ENCODE measurements around the gene MAP1LC3B2.

MAP1LC3B2 gene

DNA sequence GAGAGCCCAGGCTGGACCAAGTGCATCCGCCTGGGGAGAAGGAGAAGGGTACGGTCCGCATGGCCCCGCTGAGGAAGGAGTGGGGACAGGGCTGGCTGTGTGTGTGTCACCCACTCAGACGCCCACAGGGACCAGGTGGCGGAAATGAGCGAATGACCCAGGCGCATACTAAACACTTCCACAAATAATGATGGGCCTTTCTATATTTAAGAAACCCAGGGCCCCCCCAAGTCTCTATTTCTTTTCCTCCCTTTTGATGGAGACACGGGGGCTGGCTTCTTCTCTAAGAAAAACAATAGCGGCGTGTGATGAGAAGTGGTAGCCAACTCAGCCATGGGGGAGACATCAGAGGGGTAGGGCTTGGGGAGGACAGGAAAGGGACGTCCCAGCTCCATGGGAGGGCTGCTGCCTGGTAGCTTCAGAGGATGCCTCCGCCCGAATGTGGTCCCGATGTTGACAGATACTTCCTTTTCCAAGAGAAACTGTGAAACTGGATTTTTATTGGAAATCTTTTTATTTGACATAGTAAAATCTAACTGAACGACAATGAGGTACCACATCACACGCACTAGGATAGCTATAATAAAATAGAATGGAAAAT is 6.3 kb upstream of the MAP1LC3B2 start:
- H3K4me1 ChIP-seq (ENCODE audit: control insufficient read depth, insufficient read depth, low read depth, low read length) = peaks cover 9% of the 10 kb centered on the region
- no peaks in the 10 kb centered on the region for H3K9me3 ChIP-seq (ENCODE audit: control insufficient read depth, low read length)
- no peak overlapping the region for H2BK5ac ChIP-seq (ENCODE audit: low read depth, low read length, poor library complexity, severe bottlenecking)
- H3K14ac ChIP-seq (ENCODE audit: low read length in 2 of 2) = no peak overlapping the region
- no peak overlapping the region for H2AFZ ChIP-seq (ENCODE audit: low read depth, low read length)
- H2BK12ac ChIP-seq (ENCODE audit: low read length in 2 of 2) = peak overlapping the region in 1 of 2 experiments; percentile 45
- no peak for DNase-seq
- H3K4me3 ChIP-seq (ENCODE audit: insufficient read depth in 1 of 2, low read depth in 1 of 2, low read length in 2 of 2) = no peak overlapping the region
- no peak overlapping the region for H3K18ac ChIP-seq (ENCODE audit: low read depth in 1 of 2, low read length in 2 of 2)
- H3K27me3 ChIP-seq (ENCODE audit: control insufficient read depth in 1 of 2, insufficient read depth in 1 of 2, low read length in 2 of 2) = no peaks in the 10 kb centered on the region
- no peak overlapping the region for H3K4me2 ChIP-seq (ENCODE audit: low read length, poor library complexity, severe bottlenecking)
- no peak overlapping the region for H4K91ac ChIP-seq (ENCODE audit: low read length)
- H2AK5ac ChIP-seq (ENCODE audit: low read length, severe bottlenecking) = no peak overlapping the region
- no peak overlapping the region for H3K23ac ChIP-seq (ENCODE audit: low read length in 2 of 2)
- no peaks in the 10 kb centered on the region for H3K79me1 ChIP-seq (replicated peaks; ENCODE audit: low read length, poor library complexity, severe bottlenecking)
- peak overlapping the region; percentile 54 for H2BK15ac ChIP-seq (ENCODE audit: low read depth, poor library complexity, severe bottlenecking)
- no peak overlapping the region for H3K9ac ChIP-seq (ENCODE audit: low read length)
- H3K27ac ChIP-seq (ENCODE audit: low read length, poor library complexity, severe bottlenecking) = no peak overlapping the region
- H3K4ac ChIP-seq (ENCODE audit: low read depth in 1 of 2, low read length in 2 of 2) = no peak overlapping the region
- 97% methylated on average over 13 of the region's 17 CpGs for WGBS
- H3K36me3 ChIP-seq (ENCODE audit: control insufficient read depth in 1 of 2, insufficient read depth in 2 of 2, low read depth in 1 of 2, low read length in 2 of 2) = no peaks in the 10 kb centered on the region
- peak overlapping the region; percentile 35 for H4K8ac ChIP-seq (ENCODE audit: low read length)
- no peak overlapping the region for H2BK120ac ChIP-seq (ENCODE audit: low read depth, low read length)

DNA sequence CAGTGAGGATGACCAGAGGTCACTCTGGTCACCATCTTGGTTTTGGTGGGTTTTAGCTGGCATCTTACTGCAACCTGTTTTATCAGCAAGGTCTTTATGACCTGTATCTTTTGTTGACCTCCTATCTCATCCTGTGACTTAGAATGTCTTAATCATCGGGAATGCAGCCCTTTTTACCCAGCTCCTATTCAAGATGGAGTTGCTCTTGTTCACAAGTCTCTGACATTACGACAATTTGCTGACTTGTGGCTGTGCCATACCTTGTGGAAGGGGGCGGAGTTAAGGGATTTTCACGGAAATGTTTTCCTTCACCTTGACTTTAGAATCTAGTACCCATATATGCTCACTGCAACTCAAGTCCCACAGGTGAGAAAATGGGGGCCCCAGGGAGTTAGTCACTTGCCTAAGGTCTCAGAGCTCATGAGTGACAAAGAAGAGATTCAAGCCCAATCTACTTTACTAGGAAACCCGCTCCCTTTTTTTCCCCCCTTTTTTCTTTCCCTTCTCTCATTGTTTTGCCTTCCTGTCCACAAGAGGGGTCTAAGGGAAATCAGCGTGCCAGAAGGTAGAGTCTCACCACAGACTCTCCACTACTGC is 2.7 kb upstream of the MAP1LC3B2 start:
- Histone ChIP-seq H3K4me1 (ENCODE audit: control insufficient read depth, insufficient read depth, low read depth, low read length) (peaks cover 11% of the 10 kb centered on the region), H3K14ac (ENCODE audit: low read length in 2 of 2) (no peak overlapping the region), H2AK5ac (ENCODE audit: low read length, severe bottlenecking) (peak overlapping the region; percentile 71), H3K36me3 (ENCODE audit: control insufficient read depth in 1 of 2, insufficient read depth in 2 of 2, low read depth in 1 of 2, low read length in 2 of 2) (no peaks in the 10 kb centered on the region), H3K4me3 (ENCODE audit: insufficient read depth in 1 of 2, low read depth in 1 of 2, low read length in 2 of 2) (no peak overlapping the region), H4K8ac (ENCODE audit: low read length) (no peak overlapping the region), H3K79me1 (replicated peaks; ENCODE audit: low read length, poor library complexity, severe bottlenecking) (no peaks in the 10 kb centered on the region), H3K27ac (ENCODE audit: low read length, poor library complexity, severe bottlenecking) (no peak overlapping the region), H4K91ac (ENCODE audit: low read length) (no peak overlapping the region), H2BK12ac (ENCODE audit: low read length in 2 of 2) (no peak overlapping the region), H2BK15ac (ENCODE audit: low read depth, poor library complexity, severe bottlenecking) (no peak overlapping the region), H3K23ac (ENCODE audit: low read length in 2 of 2) (no peak overlapping the region), H2BK5ac (ENCODE audit: low read depth, low read length, poor library complexity, severe bottlenecking) (no peak overlapping the region), H3K27me3 (ENCODE audit: control insufficient read depth in 1 of 2, insufficient read depth in 1 of 2, low read length in 2 of 2) (no peaks in the 10 kb centered on the region), H2BK120ac (ENCODE audit: low read depth, low read length) (no peak overlapping the region), H3K9me3 (ENCODE audit: control insufficient read depth, low read length) (no peaks in the 10 kb centered on the region), H3K4me2 (ENCODE audit: low read length, poor library complexity, severe bottlenecking) (no peak overlapping the region), H3K4ac (ENCODE audit: low read depth in 1 of 2, low read length in 2 of 2) (no peak overlapping the region), H2AFZ (ENCODE audit: low read depth, low read length) (no peak overlapping the region), H3K18ac (ENCODE audit: low read depth in 1 of 2, low read length in 2 of 2) (no peak overlapping the region), H3K9ac (ENCODE audit: low read length) (no peak overlapping the region)
- WGBS = 93% methylated on average over 6 of the region's 6 CpGs
- DNase-seq = no peak

DNA sequence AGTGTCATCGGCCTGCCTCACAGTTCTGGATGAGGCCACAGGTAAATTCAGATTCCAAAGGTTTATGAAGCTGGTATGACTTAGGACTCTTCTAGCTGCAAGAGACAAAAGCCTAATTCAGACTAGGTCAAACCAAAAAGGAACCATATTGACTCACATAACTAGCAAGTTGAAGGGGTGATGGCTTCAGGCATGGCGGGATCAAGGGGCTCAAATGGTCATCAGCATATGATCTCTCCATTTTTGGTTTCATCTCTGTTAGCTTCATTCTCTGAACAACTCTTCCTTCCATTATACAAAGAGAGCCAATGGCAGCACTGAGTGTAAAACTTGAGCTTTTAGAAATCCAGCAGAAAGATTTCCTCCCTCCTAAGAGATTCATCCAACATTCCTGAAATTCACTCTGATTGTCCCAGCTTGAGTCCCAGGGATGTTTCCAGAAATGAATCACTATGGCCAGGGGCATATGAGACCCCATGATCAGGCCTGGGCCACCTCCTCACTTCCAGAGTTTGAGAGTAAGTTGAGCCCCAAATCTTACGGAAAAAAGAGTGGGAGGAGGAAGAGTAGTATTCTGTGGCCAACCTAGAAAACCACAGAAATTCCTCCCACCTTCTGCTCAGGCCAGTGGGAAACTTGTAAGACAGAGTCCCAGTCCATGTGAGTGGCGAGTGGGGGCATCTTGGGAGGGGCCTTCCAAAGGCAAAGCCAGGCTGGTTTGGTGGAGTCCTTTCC is 2.0 kb upstream of the MAP1LC3B2 start:
- Histone ChIP-seq H3K27me3 (ENCODE audit: control insufficient read depth in 1 of 2, insufficient read depth in 1 of 2, low read length in 2 of 2) (no peaks in the 10 kb centered on the region), H3K23ac (ENCODE audit: low read length in 2 of 2) (no peak overlapping the region), H3K27ac (ENCODE audit: low read length, poor library complexity, severe bottlenecking) (no peak overlapping the region), H4K91ac (ENCODE audit: low read length) (no peak overlapping the region), H2BK5ac (ENCODE audit: low read depth, low read length, poor library complexity, severe bottlenecking) (no peak overlapping the region), H3K36me3 (ENCODE audit: control insufficient read depth in 1 of 2, insufficient read depth in 2 of 2, low read depth in 1 of 2, low read length in 2 of 2) (no peaks in the 10 kb centered on the region), H2AK5ac (ENCODE audit: low read length, severe bottlenecking) (peak overlapping the region; percentile 71), H3K4me1 (ENCODE audit: control insufficient read depth, insufficient read depth, low read depth, low read length) (peaks cover 11% of the 10 kb centered on the region), H3K4ac (ENCODE audit: low read depth in 1 of 2, low read length in 2 of 2) (no peak overlapping the region), H3K79me1 (replicated peaks; ENCODE audit: low read length, poor library complexity, severe bottlenecking) (no peaks in the 10 kb centered on the region), H3K9ac (ENCODE audit: low read length) (no peak overlapping the region), H2BK15ac (ENCODE audit: low read depth, poor library complexity, severe bottlenecking) (no peak overlapping the region), H2AFZ (ENCODE audit: low read depth, low read length) (no peak overlapping the region), H3K4me3 (ENCODE audit: insufficient read depth in 1 of 2, low read depth in 1 of 2, low read length in 2 of 2) (no peak overlapping the region), H3K18ac (ENCODE audit: low read depth in 1 of 2, low read length in 2 of 2) (peak overlapping the region in 1 of 2 experiments; percentile 29), H3K14ac (ENCODE audit: low read length in 2 of 2) (no peak overlapping the region), H2BK120ac (ENCODE audit: low read depth, low read length) (no peak overlapping the region), H3K9me3 (ENCODE audit: control insufficient read depth, low read length) (no peaks in the 10 kb centered on the region), H3K4me2 (ENCODE audit: low read length, poor library complexity, severe bottlenecking) (no peak overlapping the region), H4K8ac (ENCODE audit: low read length) (peak overlapping the region; percentile 12), H2BK12ac (ENCODE audit: low read length in 2 of 2) (no peak overlapping the region)
- 96% methylated on average over 3 of the region's 4 CpGs for WGBS
- peak; percentile 11 for DNase-seq
